NCI-H748 (cell line): ENCODE data around the gene HEMK1.

Experiments used
- DNase-seq: peaks from one replicate; lab custom pipeline; 2025; ENCODE audit not compliant: unreplicated experiment; lab: John Stamatoyannopoulos, UW

HEMK1 gene

DNA sequence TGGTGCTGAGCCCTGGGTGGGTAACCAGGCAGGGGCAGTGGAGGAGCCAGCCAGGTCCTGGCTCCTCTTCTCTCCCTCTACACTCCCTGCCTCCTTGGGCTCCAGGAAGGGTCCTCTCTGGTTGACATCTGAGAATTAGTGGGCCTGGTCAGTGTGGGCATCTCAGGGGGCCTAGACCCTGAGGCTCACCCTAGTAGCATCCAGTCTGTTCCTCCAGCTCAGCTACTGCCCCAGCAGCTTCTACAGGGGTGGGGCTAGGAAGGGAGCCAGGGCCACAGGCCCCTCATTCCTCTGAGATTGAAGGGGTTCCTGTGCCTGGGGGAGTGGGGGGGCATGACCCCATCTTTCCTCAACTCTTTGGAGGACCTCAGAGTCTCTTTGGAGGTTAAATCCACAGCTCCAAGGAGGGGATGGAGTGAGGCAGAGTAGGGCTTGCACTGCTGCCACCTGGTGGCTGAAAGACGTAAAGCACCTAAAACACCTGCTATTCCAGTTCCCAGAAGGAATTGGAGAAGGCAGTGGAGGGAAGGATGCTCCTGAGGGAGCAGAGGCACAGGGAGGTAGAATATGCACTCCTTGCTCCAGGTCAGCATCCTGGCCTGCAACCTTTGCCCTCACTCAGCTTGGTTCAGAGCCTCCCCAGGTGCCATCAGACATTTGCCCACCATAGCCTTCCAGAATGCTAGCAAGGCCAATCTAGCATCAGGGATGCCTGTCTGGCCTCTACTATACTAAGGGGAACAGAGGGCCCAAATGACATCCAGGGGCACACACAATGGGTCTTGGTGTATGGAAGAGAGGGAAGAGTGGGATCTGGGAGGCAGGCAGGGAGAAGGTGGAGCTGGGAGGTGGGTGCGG is 26.9 kb upstream of the HEMK1 start:
- peak; percentile 45 for DNase-seq

DNA sequence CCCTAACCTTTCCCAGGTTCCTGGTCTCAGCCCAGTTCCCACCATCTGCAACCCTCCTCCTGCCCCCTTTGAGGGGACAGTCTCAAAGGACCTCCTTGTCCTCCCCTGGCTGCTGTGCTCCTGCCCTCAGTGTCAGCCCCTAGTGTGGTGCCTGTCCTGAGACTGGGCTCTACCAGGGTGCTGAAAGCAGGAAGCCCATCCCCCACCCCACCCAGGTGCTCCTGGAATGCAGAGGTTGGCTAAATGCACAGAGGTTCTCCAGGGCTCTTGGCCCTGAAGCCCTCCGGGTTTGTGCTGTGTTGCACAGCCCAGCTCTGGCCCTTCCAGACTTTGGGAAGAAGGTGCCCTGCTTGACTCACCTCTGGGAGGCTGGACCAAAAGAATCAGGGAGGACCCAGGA is 23.5 kb upstream of the HEMK1 start:
- DNase-seq, result no peak

DNA sequence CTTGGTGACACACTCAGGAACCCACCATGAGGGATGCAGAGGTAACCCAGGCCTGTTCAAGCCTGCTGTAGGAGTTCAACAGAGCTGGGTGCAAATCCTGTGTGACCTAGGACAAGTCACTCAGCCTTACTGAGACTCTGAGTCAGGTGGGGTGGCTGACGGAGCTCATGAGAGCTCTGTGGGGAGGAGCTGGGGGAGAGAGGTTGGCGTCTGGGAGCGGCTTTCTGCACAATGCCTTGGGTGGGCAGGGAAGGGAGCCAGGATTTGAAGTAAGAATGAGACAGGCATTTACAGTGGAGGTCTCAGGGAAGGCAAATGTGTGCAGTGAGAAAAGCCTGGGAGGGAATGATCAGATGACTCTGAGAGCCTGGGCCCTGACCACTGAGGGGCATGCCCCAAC is 20.1 kb upstream of the HEMK1 start:
- DNase-seq, result no peak

DNA sequence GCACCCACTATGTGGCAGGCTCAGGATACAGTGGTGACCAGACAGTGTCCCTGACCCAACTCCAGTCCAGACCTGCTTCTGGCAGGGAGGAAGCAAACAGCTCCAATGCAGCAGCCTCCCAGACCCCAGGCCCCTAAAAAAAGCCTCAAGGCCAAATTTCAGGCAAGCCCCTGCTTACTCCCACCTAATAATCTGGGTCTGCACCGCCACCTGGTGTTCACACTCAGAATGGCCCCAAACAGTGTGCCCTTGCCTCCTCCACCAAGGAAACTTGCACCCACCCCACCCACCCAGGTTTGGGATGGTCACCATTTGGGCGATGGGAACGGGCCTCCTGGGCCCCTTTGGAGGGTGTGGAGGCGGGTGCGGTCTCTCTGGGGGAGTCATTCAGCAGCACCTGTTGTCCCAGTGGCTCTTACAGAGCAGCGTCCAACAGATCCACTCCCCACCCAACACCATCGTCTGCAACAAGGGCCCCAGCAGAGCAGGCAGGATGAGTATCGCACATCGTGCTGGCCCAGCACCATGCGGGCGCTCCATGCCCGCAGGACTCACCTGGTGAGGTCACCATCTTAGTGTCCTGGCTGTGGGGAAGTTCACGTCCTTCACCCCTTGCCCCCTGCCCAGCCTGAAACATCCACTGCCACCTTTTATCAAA is 19.1 kb upstream of the HEMK1 start:
- peak; percentile 42 for DNase-seq

DNA sequence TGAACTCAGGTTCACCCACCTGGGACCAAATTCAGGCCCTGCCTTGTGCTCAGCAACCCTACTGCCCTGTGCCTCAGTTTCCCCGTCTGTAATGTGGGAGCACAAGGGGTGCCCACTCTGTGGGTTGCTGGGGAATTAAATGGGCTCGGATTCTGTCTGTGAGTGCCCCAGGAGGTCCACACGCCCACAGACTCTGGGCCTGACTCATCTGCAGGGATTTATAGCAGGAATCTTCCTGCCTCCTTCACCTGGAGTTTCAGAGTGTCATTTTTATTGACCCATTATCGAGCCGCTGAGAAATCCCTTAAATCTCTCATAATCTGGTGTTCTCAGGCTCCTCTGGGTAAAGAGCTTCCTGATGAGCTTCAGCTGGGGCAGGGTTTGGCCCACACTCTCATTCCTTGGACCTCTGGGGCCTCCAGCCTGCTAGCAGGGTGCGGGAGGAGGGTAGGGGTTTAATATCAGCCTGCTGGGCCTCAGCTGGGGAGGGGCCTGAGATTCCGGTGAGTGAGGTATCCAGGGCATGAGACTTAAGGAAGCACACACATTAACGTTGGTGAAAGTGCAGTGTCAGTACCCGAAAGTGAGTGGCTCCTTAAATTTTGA is 18.2 kb upstream of the HEMK1 start:
- DNase-seq, result no peak

DNA sequence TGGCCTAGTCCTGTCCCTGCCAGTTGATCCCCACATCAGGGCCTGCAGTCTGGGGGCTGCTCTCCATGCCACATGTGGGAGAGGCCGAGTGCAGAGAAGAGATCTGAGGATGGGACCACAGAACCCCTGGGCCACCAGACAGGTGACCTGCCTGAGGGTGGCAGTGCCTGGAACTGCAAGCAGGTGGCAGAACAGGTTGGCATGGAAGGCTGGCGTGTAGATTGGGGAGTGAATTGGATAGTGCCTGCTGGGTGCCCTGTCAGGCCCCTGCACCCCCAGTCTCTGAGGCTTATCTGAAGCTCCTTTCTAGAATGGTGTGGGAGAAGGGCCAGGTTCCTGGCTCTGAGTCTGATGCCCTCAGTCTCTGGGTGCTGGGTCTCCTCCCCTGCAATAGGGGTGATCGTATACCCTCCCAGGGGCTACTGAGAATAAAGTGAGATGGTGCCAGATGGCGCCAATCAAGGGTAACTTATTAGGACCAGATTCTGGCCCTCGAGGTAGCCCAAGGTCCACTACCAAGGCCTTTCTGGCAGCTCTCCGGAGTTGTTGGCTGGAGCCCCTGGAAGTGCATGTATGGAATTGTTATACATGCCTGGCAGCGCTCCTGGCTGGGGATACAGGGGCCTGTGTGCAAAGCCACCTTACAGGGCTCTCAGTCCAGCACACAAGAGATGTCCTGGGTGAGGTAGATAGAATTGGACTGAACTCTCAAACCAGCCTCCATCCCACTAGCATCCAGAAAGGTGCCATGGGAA is 17.5 kb upstream of the HEMK1 start:
- no peak for DNase-seq

DNA sequence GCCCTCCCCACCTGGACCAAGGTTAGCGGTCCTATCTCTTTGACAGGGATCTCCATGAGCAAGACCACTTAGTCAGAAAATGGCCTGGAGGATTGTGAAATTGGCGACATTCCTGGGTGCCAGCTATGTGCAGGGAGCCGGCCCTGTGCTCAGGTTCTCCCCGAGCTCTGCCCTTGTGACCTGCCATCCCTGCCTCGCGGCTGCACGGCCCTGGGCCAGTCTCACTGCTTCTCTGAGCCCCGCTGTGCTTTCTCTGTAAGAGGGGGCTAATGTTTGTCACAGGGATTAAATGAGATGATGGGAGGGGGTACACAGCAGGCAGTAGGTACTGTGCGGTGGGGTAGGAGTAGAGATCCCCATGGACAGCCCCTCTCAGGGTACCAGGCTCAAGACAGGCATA is 16.7 kb upstream of the HEMK1 start:
- DNase-seq, result no peak

DNA sequence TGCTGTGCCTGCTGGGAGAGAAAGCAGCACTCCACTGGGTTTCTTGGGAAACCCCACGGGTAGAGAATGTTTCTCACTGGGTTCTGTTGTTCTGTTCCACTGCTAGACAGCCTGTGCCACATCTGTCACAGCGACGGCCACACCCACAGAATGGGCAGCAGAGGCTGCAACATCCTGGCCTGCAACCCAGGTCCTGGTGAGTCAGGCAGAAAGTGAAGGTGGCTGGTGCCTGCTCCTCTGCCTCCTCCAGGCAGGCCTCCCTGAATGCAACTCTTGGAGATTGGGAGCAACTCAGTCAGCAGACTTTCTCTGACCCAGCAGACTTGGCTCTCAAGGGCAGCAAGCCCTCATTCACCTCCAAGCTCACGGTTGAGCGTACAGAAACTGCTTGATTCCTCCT is 14.8 kb upstream of the HEMK1 start:
- no peak for DNase-seq

DNA sequence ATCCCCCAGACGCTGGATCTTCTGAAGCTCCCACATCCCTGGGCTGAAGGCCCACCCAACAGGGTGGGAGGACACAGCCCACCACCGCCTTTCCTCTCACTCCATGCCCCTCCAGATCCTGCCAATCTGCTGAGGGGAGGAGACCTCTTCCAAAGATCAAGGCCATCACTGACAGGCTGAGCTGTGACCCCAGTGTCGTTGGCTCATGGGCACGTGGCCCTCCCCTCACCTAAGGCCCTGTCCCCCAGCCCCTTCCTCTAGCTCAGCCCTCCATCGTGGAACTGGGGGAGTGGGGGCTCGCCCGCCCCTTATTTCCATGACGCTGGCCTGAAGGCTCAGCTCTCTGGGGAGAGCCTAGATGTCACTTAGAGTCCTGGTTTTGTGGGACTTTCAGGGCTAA is 12.2 kb upstream of the HEMK1 start:
- DNase-seq, result no peak

DNA sequence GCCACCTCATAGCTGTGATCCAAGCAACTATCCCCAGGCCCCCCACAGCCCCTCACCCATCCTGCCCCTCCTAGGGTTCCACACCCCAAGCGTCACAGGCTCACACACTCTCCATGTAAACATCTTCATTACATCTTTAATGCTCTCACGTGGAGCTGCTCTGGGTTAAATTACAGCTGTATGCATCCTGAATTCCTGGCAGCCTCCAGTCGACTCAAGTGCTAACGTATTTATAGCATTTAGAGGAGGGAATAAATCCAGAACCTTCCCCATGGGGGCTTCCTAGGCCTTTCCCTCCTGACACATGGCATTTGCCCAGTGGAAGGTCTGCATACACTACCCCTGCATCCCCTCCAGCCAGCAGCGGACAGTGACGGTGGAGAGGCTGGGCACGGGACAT is 11.4 kb upstream of the HEMK1 start:
- DNase-seq, result no peak

DNA sequence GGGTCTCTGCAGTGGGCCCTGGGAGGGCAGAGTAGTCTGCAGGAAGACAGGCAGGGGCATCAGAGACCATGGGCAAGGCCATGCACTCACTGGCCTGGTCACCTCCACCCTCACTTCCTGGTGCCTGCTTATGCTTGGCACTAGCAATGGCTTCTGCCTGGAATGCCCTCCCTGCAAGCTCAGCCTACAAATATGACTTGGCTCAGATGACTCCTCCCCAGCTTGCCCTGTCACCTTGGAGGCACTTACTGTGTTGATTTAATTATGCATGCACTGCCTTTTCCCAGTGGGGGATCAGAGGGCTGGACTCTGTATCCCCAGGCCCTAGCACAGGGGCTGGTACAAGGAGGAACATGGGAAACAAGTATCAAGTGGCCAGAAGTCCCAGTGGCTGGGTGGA is 9.6 kb upstream of the HEMK1 start:
- no peak for DNase-seq

DNA sequence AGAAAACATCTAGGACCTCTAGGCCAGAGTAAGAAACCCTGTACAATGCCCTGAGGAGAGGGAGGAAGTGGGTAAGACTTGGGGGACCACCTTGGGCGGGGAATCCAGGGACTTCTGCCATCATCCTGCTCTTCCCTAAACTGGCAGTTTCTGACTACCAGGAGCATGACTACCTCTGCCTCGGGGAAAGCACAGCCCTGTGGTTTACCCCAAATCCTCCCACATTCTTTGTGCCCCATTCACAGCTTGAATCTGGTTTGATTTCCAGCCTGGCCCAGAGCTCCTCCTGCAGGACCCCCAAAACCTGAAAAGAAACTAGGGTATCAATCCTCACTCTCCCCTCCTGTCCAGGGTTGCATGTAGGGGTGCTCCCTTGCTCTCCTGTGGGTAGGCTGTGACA is 6.5 kb upstream of the HEMK1 start:
- no peak for DNase-seq

DNA sequence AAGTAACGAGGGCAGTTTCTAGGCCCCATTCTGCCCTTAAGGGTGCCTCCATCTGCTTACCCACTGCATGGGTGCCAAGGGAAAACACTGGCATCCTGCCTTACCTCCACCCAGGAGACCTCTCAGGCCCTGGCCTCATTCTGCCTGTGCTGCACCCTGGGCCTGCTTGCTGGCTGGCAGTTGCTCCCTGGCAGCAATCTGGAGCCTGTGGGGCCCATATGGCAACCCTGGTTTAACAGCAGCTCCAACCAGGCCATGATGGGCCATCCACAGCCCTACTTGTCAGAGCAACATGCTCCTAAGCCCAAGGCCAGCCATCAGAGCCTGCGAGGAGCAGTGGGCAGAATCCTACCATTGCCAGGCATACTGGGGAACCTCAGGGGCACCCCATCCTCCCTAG is 5.5 kb upstream of the HEMK1 start:
- no peak for DNase-seq

DNA sequence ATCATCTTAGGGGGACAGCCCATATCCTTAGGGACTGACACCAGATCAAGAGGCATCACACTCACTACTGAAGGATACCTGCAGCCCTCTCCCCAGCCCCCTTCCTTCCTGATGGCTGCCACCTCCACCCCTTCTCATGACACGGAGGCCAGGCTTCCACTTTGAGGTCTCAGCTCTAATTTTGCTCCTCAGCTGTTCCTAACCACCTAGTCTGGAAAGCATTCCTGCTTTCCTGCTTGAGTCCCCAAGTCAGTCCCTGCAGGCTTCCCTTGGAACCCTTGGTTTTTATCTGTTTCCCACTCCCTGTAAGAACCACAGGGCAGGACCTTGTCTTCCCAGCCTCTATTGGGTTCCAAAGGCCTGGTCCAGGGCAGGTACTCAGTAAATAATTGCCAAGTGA is 5.0 kb upstream of the HEMK1 start:
- no peak for DNase-seq

DNA sequence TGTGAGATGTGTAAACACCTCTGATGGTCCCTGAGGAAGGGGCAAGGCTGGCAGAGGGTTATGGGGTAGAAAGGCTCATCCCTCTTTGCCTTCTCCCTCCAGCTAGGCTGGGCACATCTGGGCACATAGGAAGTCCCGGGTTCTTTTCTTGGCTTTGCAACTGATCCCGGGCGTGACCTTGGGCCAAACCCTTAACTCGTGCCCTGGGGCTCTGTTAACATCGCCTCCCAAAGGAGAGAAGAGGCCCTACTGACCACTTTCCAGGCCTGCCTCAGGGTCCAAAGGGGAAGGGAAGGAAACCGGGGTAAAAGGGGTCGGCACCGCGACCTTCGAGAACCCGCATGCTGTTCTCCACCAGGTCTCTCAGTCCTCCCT is 2.3 kb upstream of the HEMK1 start:
- DNase-seq, result no peak

DNA sequence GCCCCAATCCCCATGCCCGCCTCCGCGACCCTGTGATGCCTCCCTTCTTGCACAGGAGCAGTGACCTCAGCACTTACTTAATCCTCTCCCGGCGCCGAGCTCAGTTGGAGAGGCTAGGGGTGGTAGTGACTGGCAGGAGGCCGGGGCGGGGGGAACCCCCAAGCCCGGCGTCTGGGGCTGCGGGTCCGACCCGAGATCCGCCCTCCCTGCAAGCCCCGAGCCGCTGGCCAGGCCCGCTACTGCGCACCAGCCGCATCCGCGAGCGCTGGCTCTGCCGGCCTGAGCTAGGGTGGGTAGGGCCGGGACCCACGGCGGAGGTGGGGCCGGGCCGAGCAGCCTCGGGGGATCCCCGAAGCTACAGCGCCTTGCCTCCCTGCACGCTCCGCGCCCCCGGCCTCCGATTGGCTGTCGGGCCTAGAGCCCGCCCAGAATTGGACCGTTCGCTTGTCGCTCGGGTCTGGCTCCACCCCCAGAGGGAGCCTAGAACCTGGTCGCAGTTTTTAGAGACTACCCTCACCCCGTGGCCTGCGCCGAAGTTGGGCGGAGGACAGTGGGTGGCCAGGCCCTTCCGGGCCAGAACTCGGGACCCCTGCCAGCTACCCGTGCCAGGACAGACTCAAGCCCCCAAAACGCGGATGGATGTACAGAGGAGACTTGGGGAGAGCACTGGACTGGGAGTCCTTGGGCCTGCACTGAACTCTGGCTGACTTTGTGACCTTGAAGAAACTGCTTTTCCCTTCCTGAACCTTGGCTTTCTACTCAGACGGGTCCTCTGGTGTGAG is 1.7 kb upstream of the HEMK1 start, which contains the start of gene C3orf18:
TSS of gene C3orf18 (minus strand) at position 362 of the 782 bp plus-strand sequence. CDS start 2,048 bp downstream, outside the sequence.
- DNase-seq, result peak; percentile 79

DNA sequence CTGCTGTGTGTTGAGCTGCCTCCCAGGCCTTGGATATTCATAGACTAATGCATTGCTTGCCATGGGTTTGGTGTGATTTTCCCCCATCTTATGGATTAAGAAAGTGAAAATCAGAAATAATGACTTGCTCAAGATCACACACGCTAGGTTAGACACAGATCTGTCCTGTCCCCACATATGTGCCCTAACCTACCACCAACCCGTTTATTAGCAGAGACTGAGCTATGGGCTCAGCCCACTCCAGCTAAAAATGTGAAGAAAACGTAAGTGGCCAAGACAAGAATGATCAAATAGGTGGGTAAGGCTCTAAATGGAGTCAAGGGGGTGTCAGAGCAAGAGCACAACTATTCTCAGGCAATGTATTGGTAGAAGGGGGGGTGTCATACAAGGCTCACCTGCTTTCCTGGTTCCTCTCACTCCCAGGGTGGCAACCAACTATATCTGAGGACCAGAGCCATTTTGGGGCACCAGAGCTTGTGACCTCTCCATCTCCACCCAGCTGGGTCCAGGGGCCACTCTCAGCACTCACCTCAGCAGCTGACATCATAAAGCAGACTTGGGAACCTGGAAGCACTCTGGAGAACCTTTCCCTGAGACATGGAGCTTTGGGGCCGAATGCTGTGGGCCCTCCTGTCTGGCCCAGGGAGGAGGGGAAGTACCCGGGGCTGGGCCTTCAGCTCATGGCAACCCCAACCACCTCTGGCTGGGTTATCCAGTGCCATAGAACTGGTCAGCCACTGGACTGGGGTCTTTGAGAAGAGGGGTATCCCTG is 1.4 kb downstream of the HEMK1 start:
- DNase-seq, result no peak

DNA sequence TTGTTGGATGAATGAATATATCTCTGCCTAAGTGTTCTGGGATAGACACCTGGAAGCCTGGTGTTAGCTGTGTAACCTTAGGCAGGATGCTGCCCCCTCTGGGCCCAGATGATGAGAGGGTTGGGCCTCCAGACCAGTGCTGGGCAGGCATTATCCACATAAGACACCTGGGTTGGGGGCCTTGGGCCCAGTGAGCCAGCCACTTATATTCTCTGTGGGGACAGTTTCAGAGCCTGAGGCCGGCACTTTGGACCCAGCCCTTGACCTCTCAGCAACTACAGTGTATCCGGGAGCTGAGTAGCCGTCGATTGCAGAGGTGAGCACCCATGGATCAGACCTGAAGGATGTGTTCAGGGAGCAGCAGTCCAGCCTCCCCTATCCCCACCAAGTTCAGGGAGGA is 2.2 kb downstream of the HEMK1 start:
- no peak for DNase-seq

DNA sequence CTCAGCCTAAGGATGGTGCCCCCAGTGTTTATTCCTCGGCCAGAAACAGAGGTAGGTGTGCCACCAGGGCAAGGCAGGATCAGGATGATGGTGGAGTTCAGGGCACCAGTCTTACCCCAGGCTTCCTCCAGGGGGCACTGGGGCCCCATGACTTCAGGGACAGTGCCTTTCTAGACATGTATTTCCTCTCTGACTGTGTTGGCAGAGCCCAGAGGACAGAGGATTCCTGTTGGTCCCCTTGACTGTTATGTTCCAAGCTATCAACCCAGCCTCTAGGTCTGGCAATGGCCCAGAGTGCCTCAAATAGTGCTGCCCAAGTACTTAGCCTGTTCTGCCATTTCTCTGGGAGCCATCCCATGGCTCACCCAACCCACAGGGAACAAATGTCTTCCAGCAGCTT is 2.8 kb downstream of the HEMK1 start:
- peak; percentile 20 for DNase-seq

DNA sequence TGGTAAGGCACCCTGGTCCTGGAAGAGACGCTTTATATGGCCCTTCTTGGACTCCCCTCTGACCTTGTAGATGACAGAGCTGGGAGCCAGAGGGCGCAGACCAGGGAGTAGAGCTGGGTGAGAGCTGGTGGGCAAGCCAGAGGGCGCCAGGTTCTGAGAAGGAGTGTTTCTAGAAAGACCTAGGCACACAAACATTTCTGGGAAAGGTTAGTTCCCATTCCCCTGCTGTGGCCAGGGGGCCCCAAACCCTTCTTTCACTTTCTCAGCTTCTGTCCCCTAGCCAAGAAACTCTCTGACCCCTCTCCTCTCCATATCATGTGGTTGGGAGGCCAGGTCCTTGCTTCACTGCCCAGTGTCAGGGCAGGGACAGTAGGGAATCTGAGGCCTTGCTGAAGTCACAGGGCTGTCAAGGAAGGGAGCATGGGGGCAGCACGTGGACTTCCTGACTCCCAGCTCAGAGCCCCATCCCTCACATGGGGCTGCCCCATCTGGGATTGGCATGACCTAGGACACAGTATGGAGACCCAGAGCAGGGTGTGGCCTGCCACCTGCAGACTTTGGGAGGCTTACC is 3.6 kb downstream of the HEMK1 start:
- no peak for DNase-seq
